DOHH2 (cell line): ENCODE data around the gene ANKMY1.

ENCODE experiments used
- H3F3A ChIP-seq: fragments of 200-600 bp; sonication (generic), shearing (Covaris generic); 2 replicates; pipeline ENCODE4 v1.6.0; 2016; ENCODE audit warnings: antibody characterized with exemption, mild to moderate bottlenecking; ENCODE audit not compliant: control insufficient read depth, insufficient read depth
- H3K27ac ChIP-seq: fragments of 200-600 bp; sonication (generic); 2 replicates; pipeline ENCODE4 v1.5.1; 2014; ENCODE audit warnings: low read depth, mild to moderate bottlenecking, low read length, moderate library complexity
- H3K27me3 ChIP-seq: fragments of 200-600 bp; sonication (generic); 2 replicates; pipeline ENCODE4 v1.6.1; 2014; ENCODE audit warnings: mild to moderate bottlenecking, low read length, mixed read lengths; ENCODE audit not compliant: control insufficient read depth
- H3K36me3 ChIP-seq: fragments of 200-600 bp; sonication (generic); 2 replicates; pipeline ENCODE4 v1.6.1; 2014; ENCODE audit warnings: mild to moderate bottlenecking, low read length, moderate library complexity, mixed read lengths; ENCODE audit not compliant: control insufficient read depth
- H3K4me1 ChIP-seq: fragments of 200-600 bp; sonication (generic); 2 replicates; pipeline ENCODE4 v1.6.1; 2014; ENCODE audit warnings: mild to moderate bottlenecking, low read length, mixed read lengths; ENCODE audit not compliant: control insufficient read depth
- H3K4me2 ChIP-seq: fragments of 200-600 bp; sonication (generic); 2 replicates; pipeline ENCODE4 v1.6.0; 2014; ENCODE audit warnings: mild to moderate bottlenecking, low read length, moderate library complexity
- H3K4me3 ChIP-seq: fragments of 200-600 bp; sonication (generic); 2 replicates; pipeline ENCODE4 v1.5.1; 2014; ENCODE audit warnings: mild to moderate bottlenecking, low read length, mixed read lengths
- H3K79me2 ChIP-seq: fragments of 200-600 bp; sonication (generic); 2 replicates; pipeline ENCODE4 v1.6.1; 2014; ENCODE audit warnings: mild to moderate bottlenecking, low read length, mixed read lengths; ENCODE audit not compliant: control insufficient read depth
- H3K9me2 ChIP-seq: fragments of 200-600 bp; sonication (generic); replicated peaks from 2 replicates; pipeline ENCODE4 v1.6.1; 2014; ENCODE audit warnings: mild to moderate bottlenecking, low read length, mixed read lengths; ENCODE audit not compliant: control insufficient read depth
- H3K9me3 ChIP-seq: fragments of 200-600 bp; sonication (generic); 2 replicates; pipeline ENCODE4 v1.6.1; 2014; ENCODE audit warnings: antibody characterized with exemption, low read length, mixed read lengths; ENCODE audit not compliant: control insufficient read depth, insufficient read depth
- H4K20me1 ChIP-seq: fragments of 200-600 bp; sonication (generic); 2 replicates; pipeline ENCODE4 v1.6.0; 2014; ENCODE audit warnings: low read depth, mild to moderate bottlenecking, antibody characterized with exemption, low read length, moderate library complexity; ENCODE audit not compliant: control insufficient read depth, insufficient read depth
- CTCF ChIP-seq: fragments of 200-600 bp; sonication (generic); IDR thresholded peaks from one replicate; pipeline ENCODE4 v1.5.1; 2014; ENCODE audit warnings: antibody characterized with exemption, mild to moderate bottlenecking, low read depth, low read length; ENCODE audit not compliant: poor library complexity, severe bottlenecking
- EZH2phosphoT487 ChIP-seq: fragments of 200-600 bp; sonication (generic); IDR thresholded peaks from 2 replicates; pipeline ENCODE4 v1.6.1; 2017; ENCODE audit warnings: borderline replicate concordance, mild to moderate bottlenecking, antibody characterized with exemption, low read length, moderate library complexity, mixed read lengths

Gene ANKMY1

GRCh38 chr2:240597419-240598181 lies 39.8 kb upstream of the ANKMY1 start:
- Histone ChIP-seq H3K27me3 (no peaks in the 10 kb centered on the region), H3K27ac (no peak overlapping the region), H3K36me3 (peaks cover 11% of the 10 kb centered on the region; the same call in 1 of the 2 replicates), H3F3A (no peaks in the 10 kb centered on the region), H3K9me3 (no peaks in the 10 kb centered on the region), H4K20me1 (no peaks in the 10 kb centered on the region), H3K4me2 (no peak overlapping the region), H3K4me3 (no peak overlapping the region), H3K79me2 (peaks cover 29% of the 10 kb centered on the region), H3K4me1 (no peaks in the 10 kb centered on the region), H3K9me2 (no peaks in the 10 kb centered on the region)
- TF ChIP-seq CTCF (no peak), EZH2phosphoT487 (no peak)

- no peak overlapping the region for H3K27ac ChIP-seq
- H3K9me2 ChIP-seq = no peaks in the 10 kb centered on the region
- no peak overlapping the region for H3K4me2 ChIP-seq
- TF ChIP-seq EZH2phosphoT487 (no peak), CTCF (no peak)
- peaks cover 16% of the 10 kb centered on the region for H3K36me3 ChIP-seq
- H3K9me3 ChIP-seq = no peaks in the 10 kb centered on the region
- no peak overlapping the region for H3K4me3 ChIP-seq
- no peaks in the 10 kb centered on the region for H3K27me3 ChIP-seq
- H3K79me2 ChIP-seq = peaks cover 34% of the 10 kb centered on the region
- H3K4me1 ChIP-seq = no peaks in the 10 kb centered on the region
- no peaks in the 10 kb centered on the region for H4K20me1 ChIP-seq
- no peaks in the 10 kb centered on the region for H3F3A ChIP-seq
These were observed 39.2 kb upstream of the ANKMY1 start for GRCh38 chr2:240597054-240597418.

- TF ChIP-seq EZH2phosphoT487 (no peak), CTCF (no peak)
- Histone ChIP-seq H3K4me2 (no peak overlapping the region), H3F3A (no peaks in the 10 kb centered on the region), H3K79me2 (peaks cover 40% of the 10 kb centered on the region), H4K20me1 (no peaks in the 10 kb centered on the region), H3K4me1 (no peaks in the 10 kb centered on the region), H3K36me3 (peaks cover 21% of the 10 kb centered on the region), H3K27ac (no peak overlapping the region), H3K9me3 (no peaks in the 10 kb centered on the region), H3K9me2 (no peaks in the 10 kb centered on the region), H3K27me3 (no peaks in the 10 kb centered on the region), H3K4me3 (no peak overlapping the region)
These were observed 38.7 kb upstream of the ANKMY1 start for GRCh38 chr2:240596491-240596931.
